ENCODE measurements around the gene SERTAD3.
"Not testable (repeated sequence)": the region's sequence is repeated elsewhere in the genome, so short reads cannot be mapped to it uniquely, and the experiment has no call there.

SERTAD3 gene

GRCh38 chr19:40443131-40443999 is 770 bp downstream of the SERTAD3 start:
- ATAC-seq (peak; percentile 89), DNase-seq (ENCODE audit: low spot score in 2 of 2) (peak; percentile 95 to 100)
- H3K4me1 Mint-ChIP-seq, result peaks cover 32% of the 10 kb centered on the region
- H3K27ac Mint-ChIP-seq, result peak overlapping the region; percentile 92
- no peaks in the 10 kb centered on the region for H3K9me3 Mint-ChIP-seq
- H3K4me3 Mint-ChIP-seq, result peak overlapping the region; percentile 96
- H3K36me3 Mint-ChIP-seq, result peaks cover 58% of the 10 kb centered on the region

DNA sequence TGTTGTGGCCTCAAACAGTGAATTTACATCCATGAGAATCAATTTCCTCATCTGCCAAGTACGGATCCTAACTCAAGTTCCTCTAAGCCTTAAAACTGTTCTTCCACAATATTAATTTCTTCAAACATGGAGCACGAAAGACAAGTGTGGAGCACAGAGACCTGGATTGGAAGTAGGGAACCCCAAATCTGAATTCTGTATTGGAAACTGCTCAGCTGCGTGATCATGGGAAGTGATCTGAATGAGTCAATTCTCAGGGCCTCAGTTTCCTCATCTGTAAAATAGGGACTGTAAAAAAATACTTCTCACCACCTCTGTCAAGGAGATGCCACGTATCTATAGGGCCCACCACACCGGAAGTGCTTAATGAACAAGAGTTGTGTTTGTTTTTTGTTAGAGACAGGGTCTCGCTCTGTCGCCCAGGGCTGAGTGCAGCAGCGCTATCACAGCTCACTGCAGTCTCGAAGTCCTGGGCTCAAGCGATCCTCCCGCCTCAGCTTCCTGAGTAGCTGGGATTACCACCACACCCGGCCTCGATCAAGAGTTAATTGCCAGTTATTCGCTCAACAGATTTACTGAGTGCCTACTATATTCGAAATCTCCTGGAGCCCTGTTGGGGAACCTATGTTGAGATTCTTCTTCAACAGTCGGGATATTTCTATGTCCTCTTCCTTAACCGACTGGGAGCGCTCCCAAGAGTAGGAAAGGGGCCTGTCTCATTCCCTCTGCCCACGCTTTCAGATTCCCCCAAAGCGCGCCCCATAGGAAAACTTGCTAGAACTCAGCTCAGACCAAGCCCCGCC is 1.6 kb downstream of the SERTAD3 start:
- DNase-seq (ENCODE audit: low spot score in 2 of 2), result no peak
- ATAC-seq, result no peak
- H3K4me3 Mint-ChIP-seq, result peak overlapping the region; percentile 96
- no peaks in the 10 kb centered on the region for H3K9me3 Mint-ChIP-seq
- H3K36me3 Mint-ChIP-seq, result peaks cover 52% of the 10 kb centered on the region
- peak overlapping the region; percentile 92 for H3K27ac Mint-ChIP-seq
- peaks cover 32% of the 10 kb centered on the region for H3K4me1 Mint-ChIP-seq

DNA sequence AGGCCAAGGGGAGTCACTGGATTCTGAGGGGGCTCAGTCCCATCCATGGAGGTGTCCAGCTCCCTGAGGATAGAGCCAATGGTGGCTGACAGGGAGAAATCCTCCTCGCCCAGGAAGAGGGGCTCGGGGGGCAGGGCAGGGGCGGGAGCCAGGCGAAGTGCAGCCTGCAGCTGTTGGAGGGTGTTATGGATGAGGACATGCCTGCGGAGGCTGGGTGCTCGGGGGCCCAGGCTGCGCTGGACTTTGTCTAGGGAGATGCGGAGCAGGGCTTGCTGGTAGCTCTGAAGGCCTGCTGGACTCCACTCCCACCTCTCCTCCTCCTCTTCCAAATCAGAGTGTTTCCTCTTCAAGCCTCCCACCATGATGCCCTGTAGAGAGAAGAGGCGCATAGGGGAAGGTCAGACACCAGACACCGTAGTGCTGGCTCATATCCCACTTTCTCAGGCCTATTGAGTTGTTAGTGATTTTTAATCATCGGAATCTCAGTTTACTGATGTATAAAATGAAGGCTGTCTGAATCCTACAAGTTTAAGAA is 2.3 kb downstream of the SERTAD3 start:
- H3K4me3 Mint-ChIP-seq, result peak overlapping the region; percentile 96
- H3K4me1 Mint-ChIP-seq, result peaks cover 32% of the 10 kb centered on the region
- peaks cover 52% of the 10 kb centered on the region for H3K36me3 Mint-ChIP-seq
- DNase-seq (ENCODE audit: low spot score in 2 of 2) (no peak), ATAC-seq (no peak)
- H3K27ac Mint-ChIP-seq, result peak overlapping the region; percentile 92
- no peaks in the 10 kb centered on the region for H3K9me3 Mint-ChIP-seq

DNA sequence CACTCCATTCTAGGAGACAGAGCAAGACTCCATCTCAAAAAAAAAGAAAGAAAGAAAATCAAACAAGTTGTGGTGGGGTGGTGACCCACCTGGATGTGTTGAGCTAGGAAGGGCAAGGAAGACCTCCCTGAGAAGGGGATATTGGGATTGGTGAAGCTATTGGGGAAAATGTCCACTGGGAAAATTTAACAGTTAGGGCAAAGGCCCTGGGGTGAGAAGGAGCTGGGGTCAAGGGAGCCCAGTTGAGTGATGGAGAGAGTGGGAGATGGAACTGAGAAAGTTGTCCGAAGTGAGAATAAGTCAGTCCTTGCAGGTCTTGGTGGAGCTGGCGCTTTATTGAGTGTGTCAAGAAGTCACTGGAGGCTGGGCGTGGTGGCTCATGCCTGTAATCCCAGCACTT is 5.9 kb downstream of the SERTAD3 start:
- Mint-ChIP-seq H3K4me3 (no peak overlapping the region), H3K9me3 (no peaks in the 10 kb centered on the region), H3K4me1 (peaks cover 33% of the 10 kb centered on the region), H3K27ac (no peak overlapping the region), H3K36me3 (peaks cover 38% of the 10 kb centered on the region)
- DNase-seq (ENCODE audit: low spot score in 2 of 2) (no peak), ATAC-seq (no peak)

DNA sequence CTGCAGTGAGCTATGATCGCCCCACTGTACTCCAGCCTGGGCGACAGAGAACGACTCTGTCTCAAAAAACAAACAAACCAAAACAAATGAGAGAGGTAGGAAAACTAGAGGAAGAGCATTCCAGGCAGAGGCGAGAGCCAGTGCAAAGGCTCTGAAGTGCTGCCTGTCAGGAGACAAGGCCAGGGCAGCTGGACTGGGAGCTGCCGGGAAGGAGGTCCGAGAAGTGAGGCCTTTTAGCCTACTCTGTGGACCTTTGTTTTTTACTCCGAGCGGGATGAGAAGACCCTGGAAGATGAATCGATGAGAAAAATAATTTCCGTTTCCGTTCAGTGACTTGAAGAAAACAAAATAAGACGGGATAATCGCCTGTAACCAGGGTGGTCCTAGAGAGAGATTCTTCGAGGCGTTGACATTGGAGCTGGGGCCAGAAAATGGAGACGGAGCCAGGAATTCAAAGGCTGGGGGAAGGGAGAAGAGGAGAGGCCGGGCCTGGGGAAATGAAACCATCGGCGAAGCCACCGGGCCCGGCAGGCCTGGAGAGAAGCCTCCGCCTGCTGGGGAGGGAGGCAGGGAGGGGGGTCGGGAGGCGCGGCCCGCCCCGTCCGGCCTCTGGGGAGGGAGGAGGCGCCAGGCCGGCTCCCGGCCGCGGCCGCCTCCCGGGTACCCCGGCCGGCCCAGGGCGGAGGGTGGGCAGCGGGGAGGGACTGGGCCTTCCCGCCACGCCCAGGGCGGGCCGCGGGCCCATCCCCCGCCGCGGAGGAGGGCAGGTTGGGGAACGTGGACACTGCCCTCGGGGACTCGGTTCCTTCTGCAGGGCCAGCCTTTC is 10.5 kb downstream of the SERTAD3 start:
- no peaks in the 10 kb centered on the region for H3K9me3 Mint-ChIP-seq
- H3K27ac Mint-ChIP-seq, result peak overlapping the region; percentile 99
- H3K36me3 Mint-ChIP-seq, result peaks cover 7% of the 10 kb centered on the region
- peaks cover 18% of the 10 kb centered on the region for H3K4me1 Mint-ChIP-seq
- DNase-seq (ENCODE audit: low spot score in 2 of 2) (peak; percentile 29 to 69), ATAC-seq (peak; percentile 90)
- peak overlapping the region; percentile 77 for H3K4me3 Mint-ChIP-seq

- Mint-ChIP-seq H3K4me3 (peak overlapping the region; percentile 77), H3K27ac (peak overlapping the region; percentile 99), H3K4me1 (peaks cover 18% of the 10 kb centered on the region)
- ATAC-seq; H3K9me3 Mint-ChIP-seq; H3K36me3 Mint-ChIP-seq; DNase-seq (ENCODE audit: low spot score in 2 of 2): not testable (repeated sequence)
These were observed 11.4 kb downstream of the SERTAD3 start for GRCh38 chr19:40432760-40433159.

DNA sequence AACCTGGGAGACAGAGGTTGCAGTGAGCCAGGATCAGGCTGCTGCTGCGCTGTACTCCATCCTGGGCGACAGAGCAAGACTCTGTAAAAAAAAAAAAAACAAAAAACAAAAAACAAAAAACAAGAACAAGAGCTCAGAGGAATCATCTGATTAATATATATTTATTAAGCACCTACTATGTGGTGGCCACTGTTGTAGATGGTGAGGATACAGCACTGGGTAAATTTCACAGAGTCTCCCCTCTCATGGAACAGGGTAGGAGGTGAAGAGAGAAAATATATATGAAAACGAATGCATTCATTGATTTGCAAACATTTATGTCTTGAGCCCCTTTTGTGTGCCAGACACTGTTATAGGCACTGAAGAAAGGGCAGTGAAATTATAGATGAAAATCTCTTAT is 12.4 kb downstream of the SERTAD3 start:
- DNase-seq (ENCODE audit: low spot score in 2 of 2), result no peak
- Mint-ChIP-seq H3K9me3 (no peaks in the 10 kb centered on the region), H3K4me3 (no peak overlapping the region), H3K36me3 (peaks cover 7% of the 10 kb centered on the region), H3K27ac (no peak overlapping the region), H3K4me1 (peaks cover 18% of the 10 kb centered on the region)
- ATAC-seq, result no peak

GRCh38 chr19:40430242-40430641 is 13.9 kb downstream of the SERTAD3 start:
- Mint-ChIP-seq H3K4me1 (peaks cover 17% of the 10 kb centered on the region), H3K36me3 (peaks cover 15% of the 10 kb centered on the region)
- DNase-seq (ENCODE audit: low spot score in 2 of 2); H3K4me3 Mint-ChIP-seq; H3K27ac Mint-ChIP-seq; H3K9me3 Mint-ChIP-seq; ATAC-seq: not testable (repeated sequence)

DNA sequence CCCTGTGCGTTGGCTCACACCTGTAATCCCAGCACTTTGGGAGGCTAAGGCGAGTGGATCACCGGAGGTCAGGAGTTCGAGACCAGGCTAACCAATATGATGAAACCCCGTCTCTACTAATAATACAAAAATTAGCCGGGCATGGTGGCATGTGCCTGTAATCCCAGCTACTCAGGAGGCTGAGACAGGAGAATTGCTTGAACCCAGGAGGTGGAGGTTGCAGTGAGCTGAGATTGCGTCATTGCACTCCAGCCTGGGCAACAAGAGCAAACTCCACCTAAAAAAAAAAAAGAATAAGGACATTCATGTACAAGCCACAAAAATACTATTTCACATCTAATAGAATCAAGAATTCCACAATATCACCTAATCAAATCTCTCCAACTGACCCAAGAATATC is 15.9 kb downstream of the SERTAD3 start:
- not testable (repeated sequence) for DNase-seq (ENCODE audit: low spot score in 2 of 2); H3K9me3 Mint-ChIP-seq; ATAC-seq; H3K27ac Mint-ChIP-seq; H3K4me3 Mint-ChIP-seq
- peaks cover 31% of the 10 kb centered on the region for H3K36me3 Mint-ChIP-seq
- peaks cover 22% of the 10 kb centered on the region for H3K4me1 Mint-ChIP-seq

- peak; percentile 92 for ATAC-seq
- DNase-seq (ENCODE audit: low spot score in 2 of 2), result peak; percentile 98 to 100
- no peaks in the 10 kb centered on the region for H3K9me3 Mint-ChIP-seq
- H3K4me1 Mint-ChIP-seq, result peaks cover 30% of the 10 kb centered on the region
- H3K36me3 Mint-ChIP-seq, result peaks cover 54% of the 10 kb centered on the region
- peak within 1 kb of the TSS; percentile 98 for H3K27ac Mint-ChIP-seq
- H3K4me3 Mint-ChIP-seq, result peak within 1 kb of the TSS; percentile 96
These were observed 18.5 kb downstream of the SERTAD3 start, which contains the start of gene SERTAD1 for GRCh38 chr19:40425450-40426287. Gene SERTAD1 (minus strand): TSS chr19:40425992. CDS start chr19:40423546, 2,446 bp downstream.

DNA sequence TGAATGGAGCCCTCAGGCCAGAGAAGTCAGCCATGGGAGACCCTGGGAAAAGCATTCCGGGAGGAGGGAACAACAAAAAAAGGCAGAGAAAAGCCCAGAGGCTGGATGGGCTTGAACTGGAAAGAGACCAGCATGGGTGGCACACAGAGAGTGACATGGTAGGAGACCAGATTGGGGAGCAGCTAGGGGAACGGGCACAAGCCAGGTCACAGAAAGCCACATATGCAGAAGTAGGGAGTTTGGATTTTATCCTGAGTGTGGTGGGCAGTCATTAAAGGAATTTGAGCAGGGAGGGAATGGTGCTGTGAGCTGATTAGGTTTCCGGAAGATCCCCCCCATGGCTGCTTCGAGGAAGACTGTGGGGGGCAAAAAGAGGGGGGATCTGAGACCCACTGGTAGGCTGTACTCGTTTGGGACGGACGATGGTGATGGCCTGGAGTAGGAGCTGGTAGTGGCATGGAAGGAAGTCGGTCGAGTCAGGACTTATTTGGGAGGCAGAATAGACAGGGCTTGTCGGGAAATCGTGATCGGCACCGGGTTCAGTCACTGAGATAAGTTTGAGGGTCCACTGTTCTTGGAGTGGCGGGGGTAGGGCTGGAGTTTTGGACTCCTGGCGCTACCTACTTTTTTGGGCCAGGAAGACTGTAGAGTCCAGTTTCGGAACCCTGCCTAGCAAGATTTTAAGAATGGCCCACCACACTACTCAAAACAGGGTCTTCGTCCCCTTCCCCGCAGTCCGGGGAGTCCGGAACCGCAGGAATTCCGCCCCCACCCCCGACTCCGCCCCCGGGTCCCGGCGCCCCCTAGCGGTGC is 19.3 kb downstream of the SERTAD3 start:
- Mint-ChIP-seq H3K4me3 (peak overlapping the region; percentile 96), H3K4me1 (peaks cover 30% of the 10 kb centered on the region), H3K9me3 (no peaks in the 10 kb centered on the region), H3K27ac (peak overlapping the region; percentile 98), H3K36me3 (peaks cover 59% of the 10 kb centered on the region)
- no peak for DNase-seq (ENCODE audit: low spot score in 2 of 2)
- ATAC-seq, result no peak

DNA sequence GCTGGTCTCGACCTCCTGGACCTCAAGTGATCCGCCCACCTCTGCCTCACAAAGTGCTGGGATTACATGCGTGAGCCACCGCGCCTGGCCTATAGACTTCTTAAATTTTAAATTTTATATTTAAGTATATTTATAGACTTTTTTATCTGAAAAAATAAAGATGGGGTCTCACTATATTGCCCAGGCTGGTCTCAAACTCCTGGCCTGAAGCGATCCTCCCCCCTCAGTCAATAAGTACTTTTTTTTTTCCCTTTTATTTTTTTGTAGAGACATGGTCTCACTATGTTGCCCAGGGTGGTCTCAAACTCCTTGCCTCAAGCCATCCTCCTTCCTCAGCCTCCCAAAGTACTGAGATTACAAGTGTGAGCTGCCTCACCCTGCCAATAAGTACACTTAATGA is 20.2 kb downstream of the SERTAD3 start:
- no peaks in the 10 kb centered on the region for H3K9me3 Mint-ChIP-seq
- DNase-seq (ENCODE audit: low spot score in 2 of 2) (no peak), ATAC-seq (no peak)
- peak overlapping the region; percentile 98 for H3K27ac Mint-ChIP-seq
- H3K4me3 Mint-ChIP-seq, result peak overlapping the region; percentile 96
- peaks cover 30% of the 10 kb centered on the region for H3K4me1 Mint-ChIP-seq
- H3K36me3 Mint-ChIP-seq, result peaks cover 59% of the 10 kb centered on the region

Data from stimulated activated effector memory CD8-positive, alpha-beta T cell treated with anti-CD3 and anti-CD28 coated beads, Interleukin-12 subunit alpha, Interleukin-12 subunit beta, amount 100 ng/mL, for 72 hours (primary cell).